Lung (tissue), 12 donors: ENCODE measurements around the gene PLPP3. TPM values are rescaled to one million over a fixed set of nuclear protein-coding genes. Genes with fewer than 3 reads are reported as not detected.

Experiments
- ATAC-seq: fragments of 200-7000 bp; cut with Tn5 transposase; one replicate; pipeline ENCODE4 v1.9.1; 2020; ENCODE audit warnings: moderate number of reproducible peaks; ENCODE audit not compliant: insufficient read depth, low FRiP score
- DNase-seq, 3 donors: peaks; one replicate each; pipeline ENCODE4 v3.0.0-alpha.2; 2013 to 2017
- H3K27ac ChIP-seq, 2 donors: one replicate each; pipeline ENCODE4 v1.5.1; 2013; ENCODE audit warnings: mild to moderate bottlenecking in 2 of 2, moderate library complexity in 2 of 2, control low read depth in 1 of 2, inconsistent platforms in 1 of 2, low read depth in 1 of 2, low read length in 1 of 2
- H3K27me3 ChIP-seq, 3 donors: one replicate each; pipeline ENCODE4 v1.5.1; 2013; ENCODE audit warnings: low read length in 2 of 3; ENCODE audit not compliant: control insufficient read depth in 3 of 3, insufficient read depth in 3 of 3
- H3K36me3 ChIP-seq, 4 donors: one replicate each; pipeline ENCODE4 v1.5.1; 2013; ENCODE audit warnings: low read length in 4 of 4, mild to moderate bottlenecking in 1 of 4, moderate library complexity in 1 of 4; ENCODE audit not compliant: control insufficient read depth in 4 of 4, insufficient read depth in 4 of 4
- H3K4me1 ChIP-seq, 5 donors: one replicate each; pipeline ENCODE4 v1.5.1; 2013; ENCODE audit warnings: low read length in 5 of 5, mild to moderate bottlenecking in 2 of 5, moderate library complexity in 1 of 5; ENCODE audit not compliant: control insufficient read depth in 5 of 5, insufficient read depth in 5 of 5
- H3K4me3 ChIP-seq: one replicate; pipeline ENCODE4 v1.5.1; 2013; ENCODE audit warnings: mild to moderate bottlenecking, control low read depth, moderate library complexity
- H3K9ac ChIP-seq, 2 donors: one replicate each; pipeline ENCODE4 v1.5.1; 2013; ENCODE audit warnings: low read length in 2 of 2, control low read depth in 1 of 2; ENCODE audit not compliant: insufficient read depth in 1 of 2
- H3K9me3 ChIP-seq, 4 donors: one replicate each; pipeline ENCODE4 v1.5.1; 2013; ENCODE audit warnings: low read length in 3 of 4, mild to moderate bottlenecking in 1 of 4, moderate library complexity in 1 of 4; ENCODE audit not compliant: control insufficient read depth in 4 of 4, insufficient read depth in 3 of 4
- WGBS, 2 donors: extraction: QIAGEN DNeasy Blood & Tissue Kit; methylation state at CpG; one replicate each; pipeline ENCODE4 v1.1.7; 2013; 5-methylcytosine and 5-hydroxymethylcytosine counted together
- polyA plus RNA-seq, 2 donors: library from polyadenylated mRNA; stranded (reverse); fragments of 200-250 nt; gene quantifications; one replicate each; pipeline ENCODE4 v1.2.1, GENCODE V29; 2013
- total RNA-seq, 2 donors: library from RNA; depleted of rRNA in 1 of 2; stranded (reverse); fragments of >200 nt in 1 of 2; gene quantifications; one replicate each; pipeline ENCODE4 v1.2.1, GENCODE V29; 2014 to 2021
- TF ChIP-seq, protein P1 (sequence below): IDR thresholded peaks from 2 replicates; pipeline ENCODE4 v1.5.1; 2012; ENCODE audit warnings: mild to moderate bottlenecking; ENCODE audit errors: control extremely low read depth, extremely low read depth
- donor health status: control.
- donor health status: control.
- donor health status: Bipolar disorder and iron deficiency.
- donor health status: healthy.
- donor health status: DM: yes; HTN: yes; CAD: no.

The PLPP3 gene
- total and polyA plus RNA-seq, 4 donors, result 8.6 to 121 (median 112) TPM

DNA sequence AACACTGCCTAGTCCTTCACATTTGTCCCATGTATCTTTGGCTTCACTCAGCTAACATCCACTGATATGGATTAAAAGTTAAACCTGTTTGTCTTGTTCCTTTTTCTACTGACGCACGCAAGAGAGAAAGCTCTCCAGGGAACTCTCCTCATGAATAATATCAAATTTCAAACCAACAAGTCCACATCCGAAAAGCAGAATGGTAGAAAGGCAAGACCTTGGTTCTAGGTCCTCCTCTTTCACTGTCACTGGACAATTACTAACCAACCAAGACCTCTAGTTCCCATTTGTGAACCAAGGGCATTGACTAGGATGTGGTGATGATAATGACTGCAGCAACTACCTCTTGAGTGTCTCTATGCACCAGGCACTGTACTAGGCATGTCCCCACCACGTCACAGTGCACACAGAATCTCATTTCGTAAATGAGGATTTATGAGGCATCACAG, 8.4 kb downstream of the PLPP3 start:
- Histone ChIP-seq H3K4me1 (peaks cover 7 to 60% (median 17%) of the 10 kb centered on the region in 5 donors), H3K36me3 (peaks cover 0 to 3% (median under 1%) of the 10 kb centered on the region in 4 donors), H3K9me3 (no peaks in the 10 kb centered on the region), H3K27ac (no peak overlapping the region), H3K27me3 (no peaks in the 10 kb centered on the region), H3K9ac (no peak overlapping the region), H3K4me3 (no peak overlapping the region)
- TF ChIP-seq, protein P1, sequence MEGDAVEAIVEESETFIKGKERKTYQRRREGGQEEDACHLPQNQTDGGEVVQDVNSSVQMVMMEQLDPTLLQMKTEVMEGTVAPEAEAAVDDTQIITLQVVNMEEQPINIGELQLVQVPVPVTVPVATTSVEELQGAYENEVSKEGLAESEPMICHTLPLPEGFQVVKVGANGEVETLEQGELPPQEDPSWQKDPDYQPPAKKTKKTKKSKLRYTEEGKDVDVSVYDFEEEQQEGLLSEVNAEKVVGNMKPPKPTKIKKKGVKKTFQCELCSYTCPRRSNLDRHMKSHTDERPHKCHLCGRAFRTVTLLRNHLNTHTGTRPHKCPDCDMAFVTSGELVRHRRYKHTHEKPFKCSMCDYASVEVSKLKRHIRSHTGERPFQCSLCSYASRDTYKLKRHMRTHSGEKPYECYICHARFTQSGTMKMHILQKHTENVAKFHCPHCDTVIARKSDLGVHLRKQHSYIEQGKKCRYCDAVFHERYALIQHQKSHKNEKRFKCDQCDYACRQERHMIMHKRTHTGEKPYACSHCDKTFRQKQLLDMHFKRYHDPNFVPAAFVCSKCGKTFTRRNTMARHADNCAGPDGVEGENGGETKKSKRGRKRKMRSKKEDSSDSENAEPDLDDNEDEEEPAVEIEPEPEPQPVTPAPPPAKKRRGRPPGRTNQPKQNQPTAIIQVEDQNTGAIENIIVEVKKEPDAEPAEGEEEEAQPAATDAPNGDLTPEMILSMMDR, result no peak
- ATAC-seq (no peak), DNase-seq (peak in 2 of 3 donors; percentile 51 to 70)
- 67 to 84% methylated on average over 5 of the region's 5 CpGs for WGBS, 2 donors

DNA sequence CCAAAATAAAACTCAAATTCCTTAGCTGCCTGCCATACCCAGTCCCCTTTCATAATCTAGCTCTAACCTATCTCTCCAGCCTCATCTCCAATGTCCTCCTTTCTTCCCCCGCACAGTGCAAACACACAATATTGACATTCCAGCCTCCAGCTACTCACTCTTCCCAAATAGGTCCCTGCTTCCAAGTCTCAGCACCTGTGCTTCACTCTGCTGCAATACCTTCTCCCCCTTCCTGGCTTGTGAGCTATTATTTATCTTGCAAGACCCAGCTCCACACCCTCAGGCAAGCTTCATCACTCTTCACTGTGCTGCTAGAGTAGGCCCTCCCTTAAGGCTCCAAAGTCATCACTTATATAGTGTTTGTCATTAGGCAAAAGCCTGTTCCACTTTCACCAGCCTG, 9.7 kb downstream of the PLPP3 start:
- TF ChIP-seq, protein P1, result no peak
- Histone ChIP-seq H3K4me3 (no peak overlapping the region), H3K4me1 (peaks cover 9 to 53% (median 22%) of the 10 kb centered on the region in 5 donors), H3K9me3 (no peaks in the 10 kb centered on the region), H3K36me3 (peaks cover 0 to 8% (median 0%) of the 10 kb centered on the region in 4 donors), H3K27ac (peak overlapping the region in 1 of 2 donors; percentile 1), H3K9ac (no peak overlapping the region), H3K27me3 (no peaks in the 10 kb centered on the region)
- ATAC-seq (no peak), DNase-seq (no peak)
- WGBS, 2 donors, result 64 to 86% methylated on average over 1 of the region's 1 CpG

DNA sequence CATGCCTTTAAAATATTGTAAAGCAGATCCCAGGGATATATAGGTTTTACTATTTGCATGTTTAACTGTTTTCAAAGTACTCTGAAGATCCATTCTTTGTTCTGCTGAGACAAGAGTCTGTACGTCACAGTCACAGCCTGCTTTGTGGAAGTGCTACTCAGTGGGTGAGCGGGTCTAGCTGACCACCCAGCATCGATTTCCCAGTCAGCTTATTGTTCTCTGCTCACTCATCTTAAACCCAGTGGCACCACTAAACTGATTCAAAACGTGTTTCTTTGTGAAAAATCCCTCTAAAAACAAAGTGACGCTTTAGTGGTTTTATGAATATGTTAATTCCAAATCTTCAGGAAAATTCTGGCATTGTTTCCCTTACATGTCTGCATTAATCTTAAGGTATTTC, 12.4 kb downstream of the PLPP3 start:
- 86 to 93% methylated on average over 5 of the region's 5 CpGs for WGBS, 2 donors
- Histone ChIP-seq H3K27ac (peak overlapping the region in 1 of 2 donors; percentile 64), H3K9me3 (no peaks in the 10 kb centered on the region), H3K4me1 (peaks cover 8 to 53% (median 25%) of the 10 kb centered on the region in 5 donors), H3K4me3 (no peak overlapping the region), H3K36me3 (peaks cover 0 to 10% (median 0%) of the 10 kb centered on the region in 4 donors), H3K9ac (no peak overlapping the region), H3K27me3 (no peaks in the 10 kb centered on the region)
- DNase-seq (no peak), ATAC-seq (no peak)
- TF ChIP-seq, protein P1, result no peak
